Choroid plexus epithelial cell (primary cell): Measurements from ENCODE around the gene MYLK.

Experiments
- DNase-seq: peaks from one replicate; pipeline ENCODE4 v3.0.0-alpha.2; 2010; ENCODE audit warnings: low read depth
- H3K4me3 ChIP-seq: 2 replicates; pipeline ENCODE4 v1.5.1; 2011; ENCODE audit warnings: low read depth, mild to moderate bottlenecking, control low read depth, low read length, moderate library complexity
- CTCF ChIP-seq: conservative IDR thresholded peaks from 2 replicates; pipeline ENCODE4 v1.5.1; 2011; ENCODE audit warnings: low read depth, mild to moderate bottlenecking, control low read depth, inconsistent platforms, low read length, moderate library complexity

The MYLK gene

GRCh38 chr3:123779655-123780231 lies 104.4 kb downstream of the MYLK start:
- no peak for DNase-seq
- no peak for TF ChIP-seq CTCF
- no peak overlapping the region for H3K4me3 ChIP-seq

- no peak for DNase-seq
- TF ChIP-seq CTCF, result no peak
Observed at GRCh38 chr3:123778991-123779622, 105.0 kb downstream of the MYLK start.

GRCh38 chr3:123778525-123778924 lies 105.6 kb downstream of the MYLK start:
- H3K4me3 ChIP-seq, result no peak overlapping the region
- TF ChIP-seq CTCF, result no peak
- no peak for DNase-seq

More at GRCh38 chr3:123778991-123779622, 105.0 kb downstream of the MYLK start:
- no peak overlapping the region for H3K4me3 ChIP-seq

- no peak for DNase-seq
- TF ChIP-seq CTCF, result no peak
- no peak overlapping the region for H3K4me3 ChIP-seq
Observed at GRCh38 chr3:123776071-123776782, 107.9 kb downstream of the MYLK start.

- DNase-seq, result no peak
- H3K4me3 ChIP-seq, result no peak overlapping the region
- no peak for TF ChIP-seq CTCF
Observed at GRCh38 chr3:123774474-123774873, 109.7 kb downstream of the MYLK start.

GRCh38 chr3:123773681-123774431 lies 110.3 kb downstream of the MYLK start:
- no peak for TF ChIP-seq CTCF
- no peak for DNase-seq
- no peak overlapping the region for H3K4me3 ChIP-seq
